ENCODE measurements around the gene FRMD4A.
A peak's percentile ranks its signal among the peaks of the same experiment; 100 is the strongest.

Gene FRMD4A

GRCh38 chr10:14330388-14331061, at the start of gene FRMD4A:
Gene FRMD4A, minus strand, starts transcription at chr10:14330924.
- DNase-seq, result peak in 35 of 42 donors; percentile 7 to 79 (median 39)
- intact Hi-C loops (cut with DNase I), result no loop called here

DNA sequence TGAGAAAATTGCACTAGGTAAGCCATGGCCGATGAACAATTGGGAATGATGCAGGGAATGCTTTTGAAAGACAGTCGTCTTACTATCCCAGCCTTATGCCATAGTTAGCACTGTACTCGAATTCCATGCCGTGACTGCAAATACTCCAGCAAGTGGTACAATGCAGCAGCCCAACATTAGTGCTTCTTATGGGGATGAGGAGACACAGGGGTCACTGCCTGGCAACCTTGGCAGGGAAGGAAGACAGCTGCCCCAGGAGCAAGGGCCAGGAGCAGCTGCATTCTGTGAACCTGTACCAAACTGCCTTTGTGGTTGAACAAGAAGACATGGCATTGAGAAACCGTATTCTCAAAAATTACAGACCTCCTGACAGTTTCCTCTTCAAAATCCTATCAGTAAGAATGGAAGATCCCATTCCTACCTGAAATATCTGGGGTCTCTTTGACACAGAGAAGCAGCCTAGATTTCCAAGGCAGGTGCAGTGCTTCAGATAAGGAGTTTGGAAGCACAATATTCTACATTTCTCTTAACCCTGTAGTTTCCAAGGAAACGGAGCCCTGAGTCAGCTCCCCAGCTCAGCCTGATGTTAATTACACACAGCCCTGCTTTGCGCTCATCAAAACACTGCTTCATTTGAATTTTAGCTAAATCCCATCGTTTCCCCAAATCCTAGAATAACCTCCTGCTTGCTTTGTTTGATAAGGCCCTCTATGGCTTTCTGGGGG, 49.0 kb upstream of the FRMD4A start:
- intact Hi-C loops (cut with DNase I), result no loop called here
- peak in 26 of 42 donors; percentile 7 to 71 (median 34) for DNase-seq

DNA sequence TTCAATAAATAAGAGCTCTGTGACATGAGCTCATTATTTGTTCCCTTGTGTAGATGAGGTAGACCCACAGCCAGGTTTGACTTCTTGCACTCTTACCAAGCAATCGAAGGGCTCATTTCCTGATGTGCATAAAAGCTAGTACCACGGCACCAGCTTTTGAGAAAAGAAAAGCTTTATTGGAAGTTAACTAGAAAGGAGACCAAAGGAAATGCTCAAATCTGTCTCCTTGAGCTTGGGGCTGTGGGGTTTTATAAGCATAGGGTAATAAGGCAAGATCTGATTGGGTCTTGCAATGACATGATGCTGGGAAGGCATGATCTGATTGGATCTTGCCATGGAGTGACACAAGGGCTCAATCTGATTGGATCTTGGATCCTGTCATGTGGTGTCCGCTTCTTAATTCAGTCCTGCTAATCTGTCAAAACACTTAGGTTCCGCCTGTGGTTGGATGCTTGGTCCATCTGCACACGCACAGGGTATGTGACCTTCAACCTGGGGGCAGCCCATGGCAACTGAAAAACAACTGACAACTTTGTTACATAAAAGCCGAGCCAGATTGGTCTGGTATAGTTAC, 47.8 kb upstream of the FRMD4A start:
- no peak for DNase-seq

GRCh38 chr10:14377591-14378175, 47.0 kb upstream of the FRMD4A start:
- no peak for DNase-seq
- intact Hi-C loops (cut with DNase I), result no loop called here

More for the DNA sequence above, 47.8 kb upstream of the FRMD4A start:
- intact Hi-C loops (cut with DNase I), result no loop called here

GRCh38 chr10:14374745-14375445, 44.2 kb upstream of the FRMD4A start:
- no peak for DNase-seq
- intact Hi-C loops (cut with DNase I), result no loop called here

DNA sequence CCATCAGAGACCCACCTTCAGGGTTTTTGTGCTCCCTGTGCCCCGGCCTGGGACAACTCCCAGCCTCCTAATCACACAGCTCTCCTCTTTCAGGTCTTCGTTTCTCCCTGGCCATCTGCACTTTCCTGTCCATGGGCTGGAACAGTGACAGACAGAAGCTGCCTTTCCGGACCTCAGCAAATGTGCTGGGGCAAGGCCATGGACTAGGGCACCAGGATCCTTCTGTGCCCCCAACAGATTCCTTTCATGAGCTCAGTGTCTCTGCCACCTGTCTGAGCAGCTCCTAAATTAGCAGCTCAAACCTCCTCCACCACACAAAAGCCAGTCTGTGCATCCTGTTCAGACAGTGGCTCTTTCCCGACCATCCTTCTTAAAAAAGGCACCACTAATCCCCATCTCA, 41.9 kb upstream of the FRMD4A start:
- DNase-seq, result no peak
- intact Hi-C loops (cut with DNase I), result no loop called here

GRCh38 chr10:14371581-14371980, 40.9 kb upstream of the FRMD4A start:
- DNase-seq, result no peak
- intact Hi-C loops (cut with DNase I), result no loop called here

- no peak for DNase-seq
- intact Hi-C loops (cut with DNase I), result no loop called here
These were observed 40.2 kb upstream of the FRMD4A start for GRCh38 chr10:14370894-14371293.

GRCh38 chr10:14369906-14370305, 39.2 kb upstream of the FRMD4A start:
- DNase-seq, result no peak
- intact Hi-C loops (cut with DNase I), result no loop called here

DNA sequence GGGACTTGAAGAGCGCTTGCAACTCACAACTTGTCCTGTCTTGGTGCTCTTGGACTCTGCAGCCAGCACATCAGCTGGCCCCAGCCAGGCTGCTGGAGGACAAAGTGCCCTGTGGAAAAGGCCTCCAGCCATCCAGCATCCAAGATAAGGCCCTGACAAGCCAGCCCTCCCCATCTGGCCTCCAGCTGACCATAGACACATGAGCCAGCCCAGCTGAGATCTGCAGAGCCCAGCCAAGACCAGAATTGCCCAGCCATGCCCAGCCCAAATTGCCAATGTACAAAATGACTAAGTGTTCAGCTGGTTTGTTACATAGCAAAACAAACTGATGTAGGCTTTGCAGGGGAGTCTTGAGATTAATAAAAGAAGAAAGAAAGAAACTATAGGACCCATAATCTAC, 36.0 kb upstream of the FRMD4A start:
- no peak for DNase-seq
- intact Hi-C loops (cut with DNase I), result no loop called here

DNA sequence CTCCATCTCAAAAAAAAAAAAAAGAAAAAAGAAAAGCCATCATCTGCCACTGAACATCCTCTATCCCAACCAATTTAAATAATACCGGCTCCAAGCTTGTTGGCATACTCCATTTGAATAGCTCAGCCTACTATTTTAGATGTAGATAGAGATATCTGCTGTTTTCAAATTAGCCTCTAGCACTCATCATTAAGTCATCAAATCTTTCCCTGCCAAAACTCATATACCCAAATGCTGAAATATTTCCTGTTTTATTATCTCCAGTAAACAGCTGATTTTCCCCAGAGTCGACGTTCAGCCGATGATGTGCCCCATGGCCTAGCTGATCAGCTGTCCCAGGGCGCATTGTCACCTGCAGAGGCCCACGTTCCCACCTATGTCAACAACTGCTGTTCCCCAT, 34.5 kb upstream of the FRMD4A start:
- no peak for DNase-seq
- intact Hi-C loops (cut with DNase I), result no loop called here

DNA sequence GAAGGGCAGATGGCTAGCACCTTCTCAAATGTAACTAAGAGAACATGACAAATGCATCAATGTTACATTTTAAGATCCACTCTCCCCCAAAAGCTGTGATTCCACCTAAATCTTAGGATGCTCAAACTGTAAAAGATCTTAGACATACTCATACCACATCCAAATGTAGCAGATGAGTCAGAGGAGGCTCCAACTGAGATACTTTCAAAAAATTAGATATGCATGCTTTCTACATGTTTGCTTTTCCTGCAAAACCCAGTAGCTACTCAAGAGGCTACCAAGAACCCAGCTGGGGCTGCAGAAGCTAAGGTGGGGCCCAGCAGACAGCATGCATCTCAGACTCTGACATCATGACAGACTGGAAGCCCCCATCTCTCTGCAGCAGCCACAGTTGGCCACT, 31.4 kb upstream of the FRMD4A start:
- no peak for DNase-seq
- intact Hi-C loops (cut with DNase I), result no loop called here

DNA sequence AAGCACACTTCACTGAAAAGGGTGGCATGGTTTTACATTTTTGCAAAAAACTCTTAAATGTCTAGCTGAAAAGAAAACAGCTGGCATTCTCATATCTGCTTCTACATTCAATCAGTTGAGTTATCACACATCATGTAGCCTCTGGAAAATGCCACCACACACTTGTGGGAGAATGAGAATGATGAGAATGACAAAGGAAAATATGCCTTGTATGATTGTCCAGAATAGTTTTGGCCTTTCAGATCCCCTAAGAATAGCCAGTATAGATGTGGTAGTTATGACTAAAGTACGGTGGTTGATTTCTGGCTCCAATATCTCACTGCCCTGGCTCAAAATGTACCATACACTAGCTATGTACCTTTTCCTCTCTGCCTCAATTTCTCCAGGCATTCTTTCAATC, 30.2 kb upstream of the FRMD4A start:
- intact Hi-C loops (cut with DNase I), result no loop called here
- DNase-seq, result no peak

DNA sequence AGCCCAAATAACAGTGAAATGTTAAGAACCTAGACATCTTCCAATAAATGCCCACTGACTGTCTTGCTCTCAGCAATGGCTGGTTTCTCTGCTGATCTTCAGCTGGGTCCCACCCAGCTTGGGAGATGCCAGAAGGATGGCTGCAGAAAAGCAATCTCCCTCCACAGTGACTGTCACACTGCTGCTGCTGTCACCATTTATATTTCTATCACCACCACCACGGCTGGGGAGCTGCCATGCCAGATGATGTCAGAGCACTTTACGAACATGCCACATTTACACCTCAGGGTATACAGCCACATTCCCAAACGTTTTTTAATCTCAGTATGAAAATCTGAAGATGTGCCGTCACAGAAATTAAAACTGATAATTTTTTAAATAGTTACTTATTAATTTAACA, 29.8 kb upstream of the FRMD4A start:
- no peak for DNase-seq
- intact Hi-C loops (cut with DNase I), result no loop called here

- intact Hi-C loops (cut with DNase I), result no loop called here
- peak in 2 of 42 donors; percentile 45 to 55 for DNase-seq
These were observed 28.3 kb upstream of the FRMD4A start for GRCh38 chr10:14358886-14359573.

- peak in 1 of 42 donors; percentile 18 for DNase-seq
- intact Hi-C loops (cut with DNase I), result no loop called here
These were observed 26.2 kb upstream of the FRMD4A start for GRCh38 chr10:14356921-14357320.

- intact Hi-C loops (cut with DNase I), result no loop called here
- peak in 1 of 42 donors; percentile 4 for DNase-seq
These were observed 25.0 kb upstream of the FRMD4A start for GRCh38 chr10:14355750-14356149.

- peak in 1 of 42 donors; percentile 14 for DNase-seq
- intact Hi-C loops (cut with DNase I), result no loop called here
These were observed 22.7 kb upstream of the FRMD4A start for GRCh38 chr10:14353291-14353913.
